ENCODE data around the gene PWWP2B. TPM values are rescaled to one million over a fixed set of nuclear protein-coding genes. Genes with fewer than 3 reads are reported as not detected.

PWWP2B gene
- 8.6 and 22.2 TPM in 2 replicates for total RNA-seq

GRCh38 chr10:132397036-132397541, at the start of gene PWWP2B:
PWWP2B (plus strand) TSS chr10:132397200; CDS start chr10:132397227, 27 bp downstream.

Other genes starting within 250 kb of the PWWP2B start
- gene DPYSL4, start 210.3 kb upstream of the PWWP2B start, total RNA-seq = 1.3 and 4.2 TPM in 2 replicates
- 10.3 and 16.2 TPM in 2 replicates for gene STK32C, start 89.2 kb upstream of the PWWP2B start, total RNA-seq
- gene LRRC27, start 65.0 kb upstream of the PWWP2B start, total RNA-seq = 14.7 and 15.2 TPM in 2 replicates
- 37.8 and 54.6 TPM in 2 replicates for gene INPP5A, start 140.6 kb downstream of the PWWP2B start, total RNA-seq

All from smooth muscle cell of trachea (primary cell).